Measurements from ENCODE around the gene SULF2.

The SULF2 gene

GRCh38 chr20:47782076-47782475 is 3.2 kb downstream of the SULF2 start:
- no peak overlapping the region for H3K4me3 ChIP-seq (ENCODE audit: low read depth, low read length)
- no peak for TF ChIP-seq CTCF (IDR thresholded peaks at IDR 0.05; ENCODE audit: borderline replicate concordance, insufficient read depth, low read depth, low read length)

- no peak for TF ChIP-seq CTCF (IDR thresholded peaks at IDR 0.05; ENCODE audit: borderline replicate concordance, insufficient read depth, low read depth, low read length)
- H3K4me3 ChIP-seq (ENCODE audit: low read depth, low read length), result no peak overlapping the region
These were observed 3.6 kb downstream of the SULF2 start for GRCh38 chr20:47781632-47782031.

- no peak overlapping the region for H3K4me3 ChIP-seq (ENCODE audit: low read depth, low read length)
- TF ChIP-seq CTCF (IDR thresholded peaks at IDR 0.05; ENCODE audit: borderline replicate concordance, insufficient read depth, low read depth, low read length), result peak; percentile 24; the same call in 1 of the 2 replicates
These were observed 4.4 kb downstream of the SULF2 start for GRCh38 chr20:47780720-47781389.

DNA sequence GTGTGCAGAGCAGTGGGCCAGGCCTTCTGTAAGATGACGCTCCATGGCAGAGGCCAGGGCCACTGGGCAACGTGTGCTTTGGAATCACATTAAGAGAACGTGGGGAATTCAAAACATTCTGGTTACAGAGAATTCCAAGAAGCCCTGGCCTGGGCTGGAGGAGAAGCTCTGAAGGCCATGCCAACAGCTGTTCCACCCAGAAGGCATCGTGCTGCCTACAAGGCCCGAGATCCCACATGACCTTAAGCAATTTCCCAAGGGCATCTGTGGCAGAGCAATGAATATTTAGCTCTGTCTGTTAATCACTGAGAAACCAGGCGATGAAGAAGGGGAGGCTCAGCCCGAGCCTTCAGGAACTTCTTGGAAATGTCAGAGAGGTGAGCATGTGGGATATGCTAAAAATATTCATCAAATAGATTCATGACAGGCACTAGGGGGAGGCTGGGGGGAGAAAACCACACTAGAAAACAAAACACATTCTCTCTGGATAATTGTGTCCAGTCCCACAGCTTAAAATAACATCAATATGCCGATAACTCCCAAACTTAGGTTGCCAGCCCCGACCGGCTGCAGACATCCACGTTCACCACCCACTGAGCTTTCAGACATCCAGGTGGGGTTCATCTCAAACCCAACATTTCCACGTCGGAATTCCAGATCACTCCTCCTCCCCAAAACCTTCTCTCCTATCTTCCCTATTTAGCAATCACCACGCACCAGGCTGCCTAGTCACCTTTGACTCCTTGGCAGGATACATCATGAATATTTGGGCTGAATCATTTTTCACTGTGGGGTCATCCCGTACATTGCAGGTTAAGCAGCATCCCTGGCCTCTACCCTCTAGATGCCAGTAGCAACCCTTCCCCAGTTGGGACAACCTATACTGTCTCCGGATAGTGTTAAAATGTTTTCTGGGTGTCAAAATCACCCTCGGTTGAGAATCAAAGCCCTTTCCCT is 6.6 kb downstream of the SULF2 start:
- no peak for TF ChIP-seq CTCF (IDR thresholded peaks at IDR 0.05; ENCODE audit: borderline replicate concordance, insufficient read depth, low read depth, low read length)

DNA sequence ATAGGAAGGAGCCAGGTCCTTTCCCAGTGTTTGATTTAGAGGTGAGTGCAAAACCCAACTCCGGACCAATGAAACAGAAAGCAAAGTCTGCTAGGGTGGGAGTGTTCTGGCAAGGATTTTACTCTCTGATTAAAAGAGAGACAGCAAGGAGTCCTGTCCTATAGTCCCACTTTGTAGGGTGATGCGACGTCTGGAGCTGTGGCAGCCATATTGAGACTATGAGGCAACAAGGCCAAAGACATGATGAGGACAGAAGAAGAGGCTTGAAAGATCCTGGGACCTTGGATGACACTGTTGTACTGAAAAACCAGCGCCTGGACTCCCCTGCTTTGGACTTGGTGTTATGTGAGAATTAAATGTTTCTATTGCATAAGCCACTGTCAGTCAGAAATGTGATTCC is 8.1 kb downstream of the SULF2 start:
- H3K4me3 ChIP-seq (ENCODE audit: low read depth, low read length), result no peak overlapping the region
- no peak for TF ChIP-seq CTCF (IDR thresholded peaks at IDR 0.05; ENCODE audit: borderline replicate concordance, insufficient read depth, low read depth, low read length)

More for the DNA sequence above, 6.6 kb downstream of the SULF2 start:
- no peak overlapping the region for H3K4me3 ChIP-seq (ENCODE audit: low read depth, low read length)

DNA sequence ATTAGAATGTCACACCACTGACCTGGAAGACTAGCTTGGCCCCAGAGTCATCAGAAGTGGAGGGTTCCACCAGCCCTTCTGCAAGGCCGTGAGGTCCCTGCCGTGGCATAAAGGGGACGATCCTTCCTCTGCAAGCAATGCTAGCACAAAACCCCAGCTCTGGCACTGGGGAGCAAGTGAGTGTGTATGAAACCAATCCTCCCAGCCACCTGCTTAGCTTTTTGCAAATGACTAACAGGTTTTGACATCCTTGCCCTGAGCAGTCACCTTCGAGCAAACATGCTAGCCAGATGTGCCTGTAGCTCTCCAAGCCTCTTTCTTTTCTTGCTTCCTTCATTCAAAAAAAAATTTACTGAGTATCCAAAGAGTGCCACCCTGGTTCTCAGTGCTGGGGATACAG is 8.6 kb downstream of the SULF2 start:
- H3K4me3 ChIP-seq (ENCODE audit: low read depth, low read length), result no peak overlapping the region
- no peak for TF ChIP-seq CTCF (IDR thresholded peaks at IDR 0.05; ENCODE audit: borderline replicate concordance, insufficient read depth, low read depth, low read length)

Data from GM12875 (cell line).